NCI-H2227 (cell line): ENCODE data around the gene KHDC1.
"Not testable (repeated sequence)": the region's sequence is repeated elsewhere in the genome, so short reads cannot be mapped to it uniquely, and the experiment has no call there.

Source experiments
- DNase-seq: peaks from one replicate; lab custom pipeline; 2025; ENCODE audit not compliant: unreplicated experiment; lab: John Stamatoyannopoulos, UW

Gene KHDC1

DNA sequence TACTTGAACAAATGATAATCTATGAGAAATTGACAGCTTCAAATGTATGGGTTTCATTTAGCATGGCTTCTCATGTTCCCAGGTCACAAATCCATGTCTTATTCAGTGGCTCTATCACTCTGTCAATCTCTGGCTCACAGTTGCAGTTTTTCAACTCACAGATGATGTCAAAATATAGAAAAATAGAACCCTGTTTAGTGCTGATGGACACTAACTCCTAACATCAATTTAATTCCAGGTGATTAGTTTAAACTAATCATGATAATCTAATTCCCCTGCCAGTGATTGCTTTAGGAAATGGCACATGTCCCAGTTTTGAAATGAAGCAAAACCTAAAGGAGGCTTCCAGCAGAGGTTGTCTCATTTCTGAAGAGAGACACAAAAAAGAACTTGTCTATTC, 13.0 kb downstream of the KHDC1 start:
- no peak for DNase-seq

DNA sequence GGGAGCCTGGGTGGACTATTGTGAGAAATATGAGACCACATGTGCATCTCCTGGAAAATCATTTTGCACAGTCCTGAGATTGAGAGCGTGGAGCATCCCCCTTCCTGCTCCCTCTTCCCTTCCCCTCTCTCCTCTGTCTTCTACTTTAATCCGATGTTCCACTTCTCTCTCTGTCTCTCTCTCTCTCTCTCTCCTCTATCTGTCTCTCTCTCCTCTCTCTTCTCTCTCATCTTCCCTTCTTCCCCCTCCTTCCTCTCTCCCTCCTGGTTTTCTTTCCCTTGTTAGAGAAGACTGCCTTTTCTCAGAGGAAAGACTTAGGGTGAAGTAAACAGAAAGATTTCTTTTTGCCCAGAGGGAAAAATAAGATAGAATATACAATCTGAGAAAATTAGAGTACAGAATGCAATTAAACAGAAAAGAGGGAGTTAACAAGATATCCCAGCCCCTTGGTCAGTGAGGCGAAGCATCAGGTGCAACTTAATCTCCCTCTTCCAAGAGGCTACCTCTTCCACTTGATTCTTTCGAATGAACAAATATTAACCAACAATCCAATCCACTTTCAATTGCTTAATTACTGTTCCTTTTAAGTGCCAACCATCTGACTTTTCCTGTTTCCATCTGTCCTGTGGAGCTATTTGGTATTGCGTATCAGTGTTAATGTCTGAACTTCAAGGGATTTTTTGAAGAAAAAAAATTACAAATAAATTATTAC, 14.6 kb downstream of the KHDC1 start:
- no peak for DNase-seq

DNA sequence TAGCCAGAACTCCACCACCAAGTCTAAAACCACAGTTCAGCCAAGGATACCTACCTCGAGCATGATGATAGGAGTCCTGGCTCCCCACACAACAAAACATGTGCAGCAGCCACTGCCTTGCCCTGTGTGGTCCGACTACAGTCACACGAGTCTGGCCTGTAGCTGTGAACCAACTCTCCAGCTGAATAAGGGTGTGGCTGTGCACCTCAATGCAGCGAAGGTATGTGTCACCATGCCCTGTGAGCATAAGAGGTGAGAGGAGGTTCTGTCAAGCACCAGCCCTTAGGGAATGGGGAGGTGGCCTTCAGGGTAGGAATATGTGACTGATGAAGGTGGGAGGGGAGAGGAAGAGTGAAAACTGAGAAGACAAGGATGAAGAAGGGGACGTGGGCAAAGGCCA, 21.0 kb downstream of the KHDC1 start:
- no peak for DNase-seq

DNA sequence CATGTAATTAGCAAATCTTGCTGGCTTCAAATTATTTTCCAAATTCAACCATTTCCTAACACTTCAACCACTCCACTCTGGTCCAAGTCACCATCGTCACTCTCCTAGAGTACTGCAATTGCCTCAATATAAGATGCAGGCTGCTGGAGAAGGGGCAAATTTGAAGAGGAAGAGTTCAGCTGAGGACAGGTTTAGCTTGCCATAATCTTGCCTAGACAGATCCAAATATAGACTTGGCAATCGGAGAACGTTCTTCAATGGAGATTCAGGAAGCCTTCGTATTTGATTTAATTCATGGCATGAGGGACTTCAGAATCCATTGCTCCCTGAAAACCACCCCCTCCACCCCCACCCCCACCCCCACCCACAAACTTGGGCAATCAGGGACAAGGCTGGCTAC, 22.3 kb downstream of the KHDC1 start:
- DNase-seq: no peak

DNA sequence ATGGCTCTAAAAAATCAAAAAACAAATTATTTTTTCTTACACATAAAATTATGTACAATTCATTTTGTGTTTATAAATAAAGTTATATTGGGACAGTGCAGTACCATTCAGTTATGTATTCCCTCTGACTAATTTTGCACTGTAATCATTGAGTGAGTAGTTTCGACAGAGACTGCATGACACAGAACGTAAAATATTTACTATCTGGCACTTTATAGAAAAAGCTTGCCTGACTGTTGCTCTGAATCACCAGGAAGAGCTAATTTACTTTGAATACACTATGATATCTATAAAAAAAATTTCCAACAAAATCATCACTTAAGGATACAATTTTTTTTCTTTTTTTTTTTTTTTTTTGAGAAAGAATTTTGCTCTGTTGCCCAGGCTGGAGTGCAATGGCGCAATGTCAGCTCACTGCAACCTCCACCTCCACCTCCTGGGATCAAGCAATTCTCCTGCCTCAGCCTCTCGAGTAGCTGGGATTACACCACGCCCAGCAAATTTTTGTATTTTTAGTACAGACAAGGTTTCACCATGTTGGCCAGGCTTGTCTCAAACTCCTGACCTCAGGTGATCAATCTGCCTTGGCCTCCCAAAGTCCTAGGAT, 26.7 kb downstream of the KHDC1 start:
- DNase-seq: no peak

DNA sequence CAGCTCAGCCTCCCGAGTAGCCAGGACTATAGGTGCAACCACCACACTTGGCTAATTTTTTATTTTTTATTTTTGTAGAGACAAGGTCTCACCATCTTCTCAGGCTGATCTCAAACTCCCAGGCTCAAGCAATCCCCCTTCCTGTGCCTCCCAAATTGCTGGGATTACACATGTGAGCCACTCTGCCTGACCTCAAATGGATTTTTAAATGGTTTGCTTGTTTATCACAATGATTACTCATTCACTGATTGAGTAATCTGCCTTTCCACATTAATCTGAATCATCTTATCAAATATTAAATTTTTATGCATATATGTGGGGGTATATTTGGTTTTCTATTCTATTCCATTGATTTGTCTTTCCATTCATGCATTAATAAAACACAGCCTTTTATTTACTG, 28.3 kb downstream of the KHDC1 start:
- no peak for DNase-seq

DNA sequence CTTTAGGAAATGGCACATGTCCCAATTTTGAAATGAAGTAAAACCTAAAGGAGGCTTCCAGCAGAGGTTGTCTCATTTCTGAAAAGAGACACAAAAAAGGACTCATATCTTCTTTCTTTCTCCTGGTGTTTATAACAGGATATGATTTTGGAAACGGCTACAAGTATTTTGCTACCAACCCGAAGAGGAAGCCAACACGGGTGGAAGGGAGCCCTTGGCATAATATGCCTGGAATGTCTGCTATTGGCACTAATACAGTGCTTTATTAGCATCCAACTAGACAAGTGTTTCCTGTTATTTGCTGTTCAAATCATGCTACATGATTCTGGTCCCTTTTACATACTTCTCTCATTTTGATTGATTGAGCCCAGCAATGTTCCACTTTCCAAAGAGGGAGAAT, 29.0 kb downstream of the KHDC1 start:
- DNase-seq: not testable (repeated sequence)

DNA sequence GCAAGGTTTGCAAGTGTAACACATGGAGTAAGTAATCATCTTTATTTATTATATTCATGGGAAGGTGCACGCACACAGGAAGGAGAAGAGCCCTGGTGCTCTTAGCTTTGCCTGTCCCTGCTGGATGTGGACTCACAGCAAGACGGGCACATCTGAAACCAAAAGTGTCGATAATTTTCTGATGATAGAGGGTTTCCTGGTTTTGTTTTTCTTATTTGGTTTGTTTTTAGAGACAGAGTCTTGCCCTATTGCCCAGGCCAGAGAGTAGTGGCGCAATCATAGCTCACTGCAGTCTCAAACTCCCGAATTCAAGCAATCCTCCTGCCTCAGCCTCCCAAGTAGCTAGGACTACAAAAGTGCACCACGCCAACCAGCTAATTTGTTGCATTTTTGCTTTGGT, 29.9 kb downstream of the KHDC1 start:
- DNase-seq: no peak

DNA sequence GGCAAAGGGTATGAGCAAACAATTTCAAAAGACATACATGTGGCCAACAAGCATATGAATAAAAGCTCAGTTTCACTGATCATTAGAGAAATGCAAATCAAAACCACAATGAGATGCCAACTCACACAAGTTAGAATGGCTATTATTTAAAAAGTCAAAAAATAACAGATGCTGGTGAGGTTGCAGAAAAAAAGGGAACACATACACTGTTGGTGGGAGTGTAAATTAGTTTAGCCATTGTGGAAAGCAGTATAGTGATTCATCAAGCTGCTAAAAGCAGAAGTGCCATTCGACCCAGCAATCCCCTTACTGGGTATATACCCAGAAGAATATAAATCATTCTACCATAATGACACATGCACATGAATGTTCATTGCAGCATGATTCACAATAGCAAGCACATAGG, 31.0 kb downstream of the KHDC1 start:
- DNase-seq: no peak

DNA sequence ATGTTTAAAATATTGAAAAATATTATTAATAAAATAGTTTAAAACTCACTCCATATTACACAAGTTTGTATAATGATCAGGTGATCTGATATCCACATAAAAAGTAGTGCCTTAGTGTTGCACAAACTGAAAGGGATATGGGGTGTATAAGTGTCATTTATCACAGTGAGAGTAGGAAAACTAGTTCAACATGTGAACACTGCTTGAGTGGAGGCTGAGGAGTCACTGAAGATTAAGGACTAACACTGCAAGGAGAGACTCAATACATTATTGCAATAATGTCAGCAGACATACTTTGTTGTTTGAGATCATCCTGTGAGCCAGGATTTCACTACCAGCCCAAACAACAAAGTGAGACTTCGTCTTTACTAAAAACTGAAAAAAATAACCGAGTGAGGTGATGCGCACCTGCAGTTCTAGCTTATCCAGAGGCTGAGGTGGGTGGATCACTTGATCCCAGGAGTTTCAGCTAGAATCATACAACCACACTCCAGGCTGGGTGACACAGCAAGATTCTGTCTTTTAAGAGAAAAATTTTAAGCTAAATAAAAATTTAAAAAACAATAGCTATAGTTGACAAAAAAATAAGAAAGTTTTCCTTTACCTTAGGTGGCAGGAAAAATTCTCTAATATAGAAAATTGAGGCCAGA, 35.3 kb downstream of the KHDC1 start:
- no peak for DNase-seq

DNA sequence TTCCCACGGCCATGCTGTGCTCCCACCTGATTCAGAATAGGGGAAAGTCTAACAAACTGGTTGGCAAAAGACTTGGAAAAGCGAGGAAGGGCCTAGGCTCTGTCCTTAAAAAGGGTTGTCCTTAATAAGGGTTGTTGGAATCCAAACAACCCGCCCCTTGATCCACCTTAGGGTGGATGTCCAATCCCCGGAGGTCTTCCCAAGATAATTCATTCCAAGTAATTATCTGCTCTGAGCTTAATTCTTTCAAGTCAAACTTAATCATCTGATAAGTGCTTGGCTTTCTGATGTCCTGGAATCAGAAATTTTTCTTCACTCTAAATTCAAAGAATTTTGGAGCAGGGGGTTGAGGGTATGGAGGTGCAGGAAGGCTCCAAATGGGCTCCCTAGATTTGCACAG, 37.6 kb downstream of the KHDC1 start, which contains the start of gene KHDC1L:
KHDC1L (minus strand) TSS at position 101 of the 400 bp plus-strand sequence; CDS start at position 13, 88 bp downstream.
- no peak for DNase-seq

DNA sequence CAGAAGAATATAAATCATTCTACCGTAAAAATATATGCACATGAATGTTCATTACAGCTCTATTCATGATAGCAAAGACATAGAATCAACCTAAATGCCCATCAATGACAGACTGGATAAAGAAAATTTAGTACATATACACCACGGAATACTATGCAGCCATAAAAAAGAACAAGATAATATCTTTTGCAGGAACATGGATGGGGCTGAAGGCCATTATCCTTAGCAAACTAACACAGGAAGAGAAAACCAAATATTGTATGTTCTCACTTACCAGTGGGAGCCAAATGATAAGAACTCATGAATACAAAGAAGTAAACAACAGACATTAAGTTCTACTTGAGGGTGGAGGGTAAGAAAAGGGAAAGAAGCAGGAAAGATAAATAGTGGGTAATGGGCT, 46.1 kb downstream of the KHDC1 start:
- no peak for DNase-seq

DNA sequence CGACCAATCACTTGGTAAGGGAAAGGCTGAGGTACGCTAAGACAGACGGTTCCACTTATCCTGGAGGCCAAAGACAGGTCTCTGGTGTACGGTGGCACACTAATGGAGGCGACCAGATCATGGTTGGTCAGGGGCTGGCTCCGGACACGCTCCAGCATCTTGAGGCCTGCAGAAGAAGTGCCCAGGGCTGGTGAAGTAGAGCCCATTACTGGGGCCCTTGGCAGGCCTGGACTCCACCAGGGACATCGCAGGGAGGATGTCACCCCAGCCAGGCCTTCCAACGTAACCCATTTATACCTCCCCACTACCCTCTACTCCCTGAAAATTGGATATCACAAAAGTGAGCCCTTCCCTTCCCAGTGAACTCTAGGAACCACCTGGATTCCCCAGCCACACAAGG, 53.9 kb downstream of the KHDC1 start:
- DNase-seq: no peak

DNA sequence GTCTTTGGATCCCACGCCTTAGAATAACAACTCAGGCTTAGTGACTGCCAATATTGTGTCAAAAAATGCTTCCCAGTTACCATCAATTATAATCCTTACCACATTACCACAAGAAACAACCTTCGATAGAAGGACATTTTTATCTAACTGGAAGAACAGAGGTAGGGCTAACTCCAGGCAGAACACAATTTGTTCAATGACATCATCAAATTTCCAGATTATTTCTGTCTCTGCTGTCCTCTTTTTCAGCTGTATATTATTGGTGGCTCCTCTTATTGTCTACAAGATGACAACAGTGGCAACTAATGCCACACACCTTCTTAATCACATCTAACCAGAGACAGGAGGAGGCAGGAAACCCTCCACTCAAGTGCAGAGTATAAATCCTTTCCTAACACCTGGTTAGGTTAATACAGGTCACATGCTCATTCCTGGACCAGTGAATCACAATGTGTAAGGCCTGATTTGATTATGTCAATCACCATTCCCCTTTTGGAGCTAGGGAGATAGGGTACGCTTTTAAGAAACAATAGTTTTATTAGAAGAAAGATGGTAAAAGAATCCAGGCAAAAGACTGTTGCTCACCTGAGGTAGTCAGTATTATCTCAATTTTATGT, 55.7 kb downstream of the KHDC1 start:
- no peak for DNase-seq

DNA sequence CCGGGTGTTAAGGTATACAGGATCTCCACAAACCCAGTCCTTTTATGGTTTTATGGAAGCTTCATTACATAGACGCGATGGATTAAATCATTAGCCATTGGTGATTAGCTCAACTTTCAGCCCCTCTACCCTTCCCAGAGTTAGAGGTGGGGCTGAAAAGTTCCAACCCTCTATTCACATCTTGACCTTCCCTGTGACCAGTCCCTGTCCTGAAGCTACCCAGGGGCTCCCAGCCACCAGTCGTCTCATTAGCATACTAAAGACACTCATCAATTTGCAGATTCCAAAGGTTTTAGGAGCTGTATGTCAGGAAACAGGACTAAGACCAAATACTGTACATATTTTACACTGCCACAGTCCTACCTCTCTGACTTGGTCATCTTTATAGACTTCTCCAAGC, 58.7 kb downstream of the KHDC1 start:
- no peak for DNase-seq

DNA sequence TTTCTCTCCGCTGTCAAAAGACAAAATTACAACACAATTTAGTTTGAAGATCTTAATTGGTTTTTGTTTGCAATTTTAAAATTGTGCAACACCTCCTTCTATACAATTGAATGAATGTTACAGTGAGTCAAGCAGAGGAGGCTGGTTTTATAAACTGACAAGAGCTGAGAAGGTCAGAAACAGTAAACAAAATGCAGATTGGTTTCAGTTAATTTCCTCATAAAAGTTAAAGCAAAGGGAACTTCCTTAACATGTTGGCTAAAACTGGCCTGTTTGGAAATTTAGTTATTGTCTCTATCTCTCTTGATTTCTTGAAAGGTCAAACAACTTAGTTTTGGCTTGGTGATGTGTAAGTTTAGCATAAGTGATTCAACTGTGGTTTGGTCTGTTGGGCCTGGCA, 59.9 kb downstream of the KHDC1 start:
- no peak for DNase-seq

DNA sequence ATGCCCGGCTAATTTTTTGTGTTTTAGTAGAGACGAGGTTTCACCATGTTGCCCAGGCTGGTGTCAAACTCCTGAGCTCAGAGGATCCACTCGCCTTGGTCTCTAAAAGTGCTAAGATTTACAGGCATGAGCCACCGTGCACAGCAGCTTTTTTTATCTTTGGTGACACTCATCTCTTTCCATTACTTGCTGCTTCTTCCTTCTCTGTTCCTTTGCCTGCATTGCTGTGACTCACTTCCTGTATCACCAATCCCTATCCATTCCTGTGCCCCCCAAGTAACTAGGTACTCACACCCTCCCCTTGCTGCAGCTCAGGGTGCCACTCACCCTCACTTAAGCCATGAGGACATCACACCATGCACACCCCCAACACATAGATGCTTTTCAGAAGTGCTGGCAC, 62.3 kb downstream of the KHDC1 start:
- DNase-seq: no peak

DNA sequence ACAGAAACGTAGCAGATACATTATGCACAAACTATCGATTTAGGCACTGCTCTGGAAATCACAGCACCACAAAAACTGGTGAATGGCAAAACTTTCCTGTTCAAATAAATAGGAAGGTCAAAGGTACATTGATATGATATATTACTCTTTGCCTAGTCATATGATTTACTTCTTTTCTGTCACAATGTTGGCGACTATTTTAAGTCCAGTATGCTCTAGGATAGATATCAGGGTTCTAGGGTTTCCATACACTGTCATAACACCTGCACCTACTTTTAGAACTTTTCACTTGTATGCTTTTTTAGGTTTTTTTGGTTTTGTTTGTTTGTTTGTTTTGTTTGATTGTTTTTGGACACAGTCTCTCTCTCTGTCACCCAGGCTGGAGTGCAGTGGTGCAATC, 62.7 kb downstream of the KHDC1 start:
- no peak for DNase-seq

DNA sequence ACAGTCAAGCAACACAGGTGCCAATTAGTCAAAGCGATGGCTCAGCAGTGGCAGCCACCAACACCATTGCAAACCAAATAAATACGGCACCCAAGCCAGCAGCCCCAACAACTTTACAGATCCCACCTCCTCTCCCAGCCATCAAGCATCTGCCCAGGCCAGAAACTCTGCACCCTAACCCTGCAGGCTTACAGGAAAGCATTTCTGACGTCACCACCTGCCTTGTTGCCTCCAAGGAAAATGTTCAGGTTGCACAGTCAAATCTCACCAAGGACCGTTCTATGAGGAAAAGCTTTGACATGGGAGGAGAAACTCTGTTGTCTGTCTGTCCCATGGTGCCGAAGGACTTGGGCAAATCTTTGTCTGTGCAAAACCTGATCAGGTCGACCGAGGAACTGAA, 68.3 kb downstream of the KHDC1 start:
- DNase-seq: no peak

DNA sequence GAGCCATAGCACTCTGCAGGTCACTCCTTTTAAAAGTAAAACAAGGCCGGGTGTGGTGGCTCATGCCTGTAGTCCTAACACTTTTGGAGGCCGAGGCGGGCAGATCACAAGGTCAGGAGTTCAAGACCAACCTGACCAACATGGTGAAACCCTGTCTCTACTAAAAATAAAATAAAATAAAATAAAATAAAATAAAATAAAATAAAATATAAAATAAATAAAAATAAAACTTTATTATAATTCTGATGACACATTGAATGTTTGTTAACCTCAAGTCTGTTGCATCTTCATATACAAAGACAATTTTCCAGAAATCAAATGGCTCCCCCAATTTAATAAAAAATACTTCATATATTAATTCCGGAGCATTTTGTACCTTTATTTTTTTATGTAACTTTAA, 69.7 kb downstream of the KHDC1 start:
- DNase-seq: not testable (repeated sequence)
